Osteoblast (primary cell): Measurements from ENCODE around the gene LENG9. TPM values are rescaled to one million over a fixed set of nuclear protein-coding genes. Genes with fewer than 3 reads are reported as not detected.

Source experiments
- DNase-seq: peaks from one replicate; pipeline ENCODE4 v3.0.0; 2011; ENCODE audit warnings: low spot score, mixed read lengths; ENCODE audit not compliant: insufficient read length; ENCODE audit errors: missing footprints
- H2AFZ ChIP-seq: 2 replicates; pipeline ENCODE4 v1.6.0; 2011; ENCODE audit warnings: mild to moderate bottlenecking, low read length
- H3K27ac ChIP-seq: 2 replicates; pipeline ENCODE4 v1.5.1; 2011; ENCODE audit warnings: mild to moderate bottlenecking, low read depth, low read length, moderate library complexity
- H3K27me3 ChIP-seq: 2 replicates; pipeline ENCODE4 v1.6.0; 2012; ENCODE audit warnings: mild to moderate bottlenecking, control low read depth, inconsistent platforms, low read length, moderate library complexity; ENCODE audit not compliant: insufficient read depth
- H3K36me3 ChIP-seq: 2 replicates; pipeline ENCODE4 v1.5.1; 2011; ENCODE audit warnings: mild to moderate bottlenecking, low read length, control low read depth, moderate library complexity; ENCODE audit not compliant: insufficient read depth
- H3K4me1 ChIP-seq: 2 replicates; pipeline ENCODE4 v1.5.1; 2011; ENCODE audit warnings: mild to moderate bottlenecking, low read length, control low read depth, moderate library complexity; ENCODE audit not compliant: insufficient read depth
- H3K4me2 ChIP-seq: 2 replicates; pipeline ENCODE4 v1.6.0; 2011; ENCODE audit warnings: mild to moderate bottlenecking, low read length; ENCODE audit not compliant: insufficient read depth
- H3K4me3 ChIP-seq: fragments of 200-600 bp; sonication (generic); 3 replicates; pipeline ENCODE4 v1.5.1; 2012; ENCODE audit warnings: mild to moderate bottlenecking, low read length, inconsistent platforms; ENCODE audit not compliant: insufficient read depth
- H3K79me2 ChIP-seq: 2 replicates; pipeline ENCODE4 v1.6.0; 2012; ENCODE audit warnings: mild to moderate bottlenecking, low read length, control low read depth, inconsistent platforms; ENCODE audit not compliant: insufficient read depth
- H3K9me3 ChIP-seq: 2 replicates; pipeline ENCODE4 v1.5.1; 2011; ENCODE audit warnings: low read depth, low read length, control low read depth
- H4K20me1 ChIP-seq: 2 replicates; pipeline ENCODE4 v1.6.0; 2012; ENCODE audit warnings: mild to moderate bottlenecking, low read length, control low read depth; ENCODE audit not compliant: insufficient read depth
- small RNA-seq: library from RNA; depleted of rRNA; stranded (forward); fragments of <200 nt; gene quantifications from one replicate; pipeline ENCODE3, GENCODE V24; 2012
- total RNA-seq: library from RNA; depleted of rRNA; stranded (reverse); fragments of >200 nt; gene quantifications from 2 replicates; pipeline ENCODE4 v1.2.3, GENCODE V29; 2012
- TF ChIP-seq, protein P1 (sequence below): IDR thresholded peaks from 2 replicates; pipeline ENCODE4 v1.5.1; 2011; ENCODE audit warnings: mild to moderate bottlenecking, low read depth, low read length, moderate library complexity; ENCODE audit errors: extremely low read depth

The LENG9 gene
- total RNA-seq, 1 donor = 21.4 TPM

DNA sequence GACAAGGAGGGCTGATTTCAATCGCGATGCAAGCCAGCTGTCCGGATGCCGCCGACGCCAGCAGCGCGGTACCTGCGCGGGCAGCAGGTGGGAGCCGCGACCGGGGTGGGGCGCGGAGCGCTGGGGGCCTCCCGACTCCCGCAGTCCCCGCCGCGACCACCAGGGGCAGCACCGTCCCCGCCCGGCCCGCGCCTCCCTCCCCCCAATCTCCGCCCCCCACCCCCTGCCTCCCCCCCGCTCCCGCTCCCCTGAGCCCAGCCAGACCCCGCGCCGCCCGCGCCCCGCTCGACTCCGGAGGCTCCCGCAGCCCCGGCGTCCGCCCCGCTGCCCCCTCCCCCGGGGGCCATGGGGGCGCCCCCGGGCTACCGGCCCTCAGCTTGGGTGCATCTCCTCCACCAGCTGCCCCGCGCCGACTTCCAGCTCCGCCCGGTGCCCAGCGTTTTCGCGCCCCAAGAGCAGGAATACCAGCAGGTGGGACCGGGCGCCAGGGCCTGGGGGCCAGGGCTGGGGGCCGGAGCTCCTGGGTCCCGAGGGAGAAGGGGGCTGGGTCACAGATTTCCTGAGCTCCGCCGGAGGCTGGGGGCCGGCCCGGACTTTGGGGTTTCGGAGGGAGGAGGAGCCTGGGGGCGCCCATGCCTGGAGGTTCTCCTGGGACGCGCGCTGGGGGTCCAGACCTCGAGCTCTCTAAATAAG, 48.2 kb downstream of the LENG9 start, which contains the start of gene TTYH1:
TSS of gene TTYH1 (plus strand) at position 257 of the 693 bp plus-strand sequence. CDS start at position 346, 89 bp downstream.
- H3K27ac ChIP-seq = no peak within 1 kb of the TSS
- no peak within 1 kb of the TSS for H3K4me2 ChIP-seq
- no peaks in the 10 kb centered on the region for H4K20me1 ChIP-seq
- H3K79me2 ChIP-seq = no peaks in the 10 kb centered on the region
- no peak within 1 kb of the TSS for H3K4me3 ChIP-seq
- H3K9me3 ChIP-seq = no peaks in the 10 kb centered on the region
- no peak within 1 kb of the TSS for H2AFZ ChIP-seq
- TF ChIP-seq, protein P1, sequence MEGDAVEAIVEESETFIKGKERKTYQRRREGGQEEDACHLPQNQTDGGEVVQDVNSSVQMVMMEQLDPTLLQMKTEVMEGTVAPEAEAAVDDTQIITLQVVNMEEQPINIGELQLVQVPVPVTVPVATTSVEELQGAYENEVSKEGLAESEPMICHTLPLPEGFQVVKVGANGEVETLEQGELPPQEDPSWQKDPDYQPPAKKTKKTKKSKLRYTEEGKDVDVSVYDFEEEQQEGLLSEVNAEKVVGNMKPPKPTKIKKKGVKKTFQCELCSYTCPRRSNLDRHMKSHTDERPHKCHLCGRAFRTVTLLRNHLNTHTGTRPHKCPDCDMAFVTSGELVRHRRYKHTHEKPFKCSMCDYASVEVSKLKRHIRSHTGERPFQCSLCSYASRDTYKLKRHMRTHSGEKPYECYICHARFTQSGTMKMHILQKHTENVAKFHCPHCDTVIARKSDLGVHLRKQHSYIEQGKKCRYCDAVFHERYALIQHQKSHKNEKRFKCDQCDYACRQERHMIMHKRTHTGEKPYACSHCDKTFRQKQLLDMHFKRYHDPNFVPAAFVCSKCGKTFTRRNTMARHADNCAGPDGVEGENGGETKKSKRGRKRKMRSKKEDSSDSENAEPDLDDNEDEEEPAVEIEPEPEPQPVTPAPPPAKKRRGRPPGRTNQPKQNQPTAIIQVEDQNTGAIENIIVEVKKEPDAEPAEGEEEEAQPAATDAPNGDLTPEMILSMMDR = no peak
- H3K36me3 ChIP-seq = no peaks in the 10 kb centered on the region
- peak; percentile 88 for DNase-seq
- peaks cover 3% of the 10 kb centered on the region for H3K4me1 ChIP-seq
- H3K27me3 ChIP-seq = peaks cover 50% of the 10 kb centered on the region

DNA sequence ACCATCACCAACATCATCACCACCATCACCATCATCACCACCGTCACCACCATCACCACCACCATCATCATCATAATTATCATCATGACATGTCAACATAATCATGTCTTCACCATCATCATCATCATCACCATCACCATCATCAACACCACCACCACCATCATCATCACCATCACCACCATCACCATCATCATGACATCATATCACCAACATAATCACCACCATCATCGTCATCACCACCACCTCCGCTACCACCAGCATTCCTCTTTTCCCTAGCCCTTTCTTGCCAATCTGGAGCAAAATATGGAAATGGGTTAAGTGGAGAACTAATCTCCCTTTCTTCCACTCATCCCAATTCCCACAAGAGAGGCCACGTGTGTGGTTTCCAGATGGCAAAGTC, 49.4 kb downstream of the LENG9 start:
- TF ChIP-seq, protein P1 = no peak
- H3K4me3 ChIP-seq = no peak overlapping the region
- H3K79me2 ChIP-seq = no peaks in the 10 kb centered on the region

DNA sequence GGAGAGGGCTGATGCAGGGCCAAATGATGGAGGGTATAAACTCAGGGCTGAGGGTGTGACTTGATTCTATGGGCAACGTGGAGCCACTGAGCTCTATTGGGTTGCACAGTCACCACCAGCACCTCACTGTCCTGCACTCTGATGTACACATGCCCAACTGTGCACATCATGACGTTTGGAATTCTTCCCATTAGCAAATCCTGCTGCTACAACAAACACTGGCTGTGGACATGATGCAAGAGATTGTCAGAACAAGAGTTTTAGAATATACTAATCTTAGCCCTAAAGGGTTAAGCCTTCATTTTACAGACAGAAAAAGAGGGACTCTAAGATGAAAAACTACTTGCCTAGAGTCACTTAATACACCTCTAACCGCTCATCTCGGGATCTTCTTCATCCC, 50.7 kb downstream of the LENG9 start:
- no peaks in the 10 kb centered on the region for H3K79me2 ChIP-seq
- H3K27ac ChIP-seq = no peak overlapping the region
- peaks cover 37% of the 10 kb centered on the region for H3K27me3 ChIP-seq
- no peak overlapping the region for H3K4me2 ChIP-seq
- H3K4me3 ChIP-seq = no peak overlapping the region
- no peaks in the 10 kb centered on the region for H3K36me3 ChIP-seq
- no peak overlapping the region for H2AFZ ChIP-seq
- H3K9me3 ChIP-seq = no peaks in the 10 kb centered on the region
- H3K4me1 ChIP-seq = no peaks in the 10 kb centered on the region
- H4K20me1 ChIP-seq = no peaks in the 10 kb centered on the region
- no peak for DNase-seq
- TF ChIP-seq, protein P1 = no peak

More for the DNA sequence above, 49.4 kb downstream of the LENG9 start:
- no peaks in the 10 kb centered on the region for H3K9me3 ChIP-seq
- H3K4me2 ChIP-seq = no peak overlapping the region
- no peak for DNase-seq
- peaks cover 42% of the 10 kb centered on the region for H3K27me3 ChIP-seq
- H3K4me1 ChIP-seq = peaks cover 3% of the 10 kb centered on the region
- no peak overlapping the region for H3K27ac ChIP-seq
- no peaks in the 10 kb centered on the region for H4K20me1 ChIP-seq
- H2AFZ ChIP-seq = no peak overlapping the region
- H3K36me3 ChIP-seq = no peaks in the 10 kb centered on the region

Small RNAs within 50 kb of the gene (small RNA-seq; reads per million reads assigned to genes)
- gene AC245884.3 = not detected

Other genes with a start within 250 kb of the LENG9 start
- not detected in 2 replicates for gene LILRB3, start 240.8 kb downstream of the LENG9 start, total RNA-seq
- gene LILRA6, start 221.0 kb downstream of the LENG9 start, total RNA-seq = not detected in 2 replicates
- gene LILRB5, start 206.5 kb downstream of the LENG9 start, total RNA-seq = not detected in 2 replicates
- gene LILRB2, start 182.7 kb downstream of the LENG9 start, total RNA-seq = not detected in 2 replicates
- 0.36 TPM in 1 of 2 replicates, not detected in the other for gene LILRA5, start 150.6 kb downstream of the LENG9 start, total RNA-seq
- gene LILRA4, start 124.6 kb downstream of the LENG9 start, total RNA-seq = not detected in 2 replicates
- 0.29 and 0.36 TPM in 2 replicates for gene LAIR1, start 98.8 kb downstream of the LENG9 start, total RNA-seq
- gene TTYH1, start 48.3 kb downstream of the LENG9 start, total RNA-seq = not detected in 2 replicates
- 40.7 and 42.3 TPM in 2 replicates for gene LENG8, start 14.6 kb downstream of the LENG9 start, total RNA-seq
- gene CDC42EP5, start 9.5 kb upstream of the LENG9 start, total RNA-seq = 18.8 and 20.3 TPM in 2 replicates
- not detected in 2 replicates for gene LAIR2, start 39.1 kb upstream of the LENG9 start, total RNA-seq
- gene LILRA2, start 110.0 kb upstream of the LENG9 start, total RNA-seq = not detected in 2 replicates
- gene LILRA1, start 129.9 kb upstream of the LENG9 start, total RNA-seq = not detected in 2 replicates
- not detected in 2 replicates for gene LILRB1, start 166.7 kb upstream of the LENG9 start, total RNA-seq
- under 0.01 TPM in 1 of 2 replicates, not detected in the other for gene LILRB4, start 199.2 kb upstream of the LENG9 start, total RNA-seq